ENCODE results near the gene ESR1. TPM values are rescaled to one million over a fixed set of nuclear protein-coding genes. Genes with fewer than 3 reads are reported as not detected.
"Not testable (repeated sequence)": the region's sequence is repeated elsewhere in the genome, so short reads cannot be mapped to it uniquely, and the experiment has no call there.

The ESR1 gene
- total and polyA plus RNA-seq, 12 donors: 0.09 to 1.9 (median 1.2) TPM

- Histone ChIP-seq H3K27ac (no peak overlapping the region), H3K4me3 (no peak overlapping the region), H3K4me1 (peaks cover 0 to 12% (median 0%) of the 10 kb centered on the region in 9 donors), H3K27me3 (peaks cover 0 to 23% (median 0%) of the 10 kb centered on the region in 7 donors), H3K36me3 (no peaks in the 10 kb centered on the region), H3K9me3 (peaks cover 0 to 9% (median 0%) of the 10 kb centered on the region in 11 donors)
- TF ChIP-seq CTCF (IDR thresholded peaks at IDR 0.05): no peak
- intact Hi-C loops (cut with DNase I): no loop called here
- ATAC-seq (no peak), DNase-seq (no peak)
- WGBS, 2 donors: 65 to 74% methylated on average over 2 of the region's 2 CpGs
These were observed 155.5 kb downstream of the ESR1 start for GRCh38 chr6:151963001-151963400.

GRCh38 chr6:151964412-151964811, 156.9 kb downstream of the ESR1 start:
- H3K36me3 ChIP-seq; H3K9me3 ChIP-seq; H3K4me1 ChIP-seq; intact Hi-C loops (cut with DNase I); H3K4me3 ChIP-seq; DNase-seq; H3K27ac ChIP-seq; ATAC-seq: not testable (repeated sequence)
- 92 to 95% methylated on average over 4 of the region's 4 CpGs for WGBS, 2 donors
- H3K27me3 ChIP-seq: peaks cover 0 to 23% (median 0%) of the 10 kb centered on the region in 7 donors

- 69 to 73% methylated on average over 4 of the region's 4 CpGs for WGBS, 2 donors
- Histone ChIP-seq H3K27ac (no peak overlapping the region), H3K27me3 (no peaks in the 10 kb centered on the region), H3K4me1 (no peaks in the 10 kb centered on the region), H3K36me3 (no peaks in the 10 kb centered on the region), H3K4me3 (no peak overlapping the region), H3K9me3 (peaks cover 0 to 5% (median 0%) of the 10 kb centered on the region in 11 donors)
- intact Hi-C loops (cut with DNase I): no loop called here
- no peak for ATAC-seq
- TF ChIP-seq CTCF (IDR thresholded peaks at IDR 0.05): no peak
- no peak for DNase-seq
These were observed 166.7 kb downstream of the ESR1 start for GRCh38 chr6:151974061-151974617.

- Histone ChIP-seq H3K36me3 (no peaks in the 10 kb centered on the region), H3K27me3 (no peaks in the 10 kb centered on the region), H3K9me3 (peaks cover 0 to 5% (median 0%) of the 10 kb centered on the region in 11 donors), H3K27ac (no peak overlapping the region), H3K4me1 (no peaks in the 10 kb centered on the region), H3K4me3 (no peak overlapping the region)
- no peak for ATAC-seq
- intact Hi-C loops (cut with DNase I): no loop called here
- no peak for DNase-seq
- TF ChIP-seq CTCF (IDR thresholded peaks at IDR 0.05): no peak
- WGBS, 2 donors: 66 to 79% methylated on average over 1 of the region's 1 CpG
These were observed 168.3 kb downstream of the ESR1 start for GRCh38 chr6:151975795-151976194.

- H3K4me3 ChIP-seq; H3K4me1 ChIP-seq; ATAC-seq; DNase-seq; H3K27me3 ChIP-seq; H3K36me3 ChIP-seq; intact Hi-C loops (cut with DNase I); H3K27ac ChIP-seq; H3K9me3 ChIP-seq: not testable (repeated sequence)
- WGBS, 2 donors: 44 to 47% methylated on average over 6 of the region's 6 CpGs
These were observed 180.7 kb downstream of the ESR1 start for GRCh38 chr6:151988199-151988598.

Data from heart right ventricle (tissue), 16 donors.